Measurements from ENCODE around the gene NRXN3. TPM values are rescaled to one million over a fixed set of nuclear protein-coding genes. Genes with fewer than 3 reads are reported as not detected.

Gene NRXN3
- total RNA-seq, 4 donors from 2014 or later = 0.56 to 1.6 (median 1.1) TPM

- H3K27me3 ChIP-seq = no peaks in the 10 kb centered on the region
- H3K4me3 ChIP-seq (replicated peaks in 1 of 3) = no peak overlapping the region
- DNase-seq = no peak
- H3K27ac ChIP-seq = no peak overlapping the region
- no peaks in the 10 kb centered on the region for H3K4me1 ChIP-seq
- no peaks in the 10 kb centered on the region for H3K9me3 ChIP-seq
- WGBS, 2 donors = 77 to 84% methylated on average over 3 of the region's 3 CpGs
- H3K36me3 ChIP-seq = no peaks in the 10 kb centered on the region
- intact Hi-C loops (cut with DNase I) = no loop called here
- no peak for TF ChIP-seq CTCF (IDR thresholded peaks at IDR 0.05)
- TF ChIP-seq POLR2A (IDR thresholded peaks at IDR 0.05) = no peak
Observed at GRCh38 chr14:78316786-78317185, 146.6 kb downstream of the NRXN3 start.

GRCh38 chr14:78319406-78319805 lies 149.2 kb downstream of the NRXN3 start:
- DNase-seq = no peak
- Histone ChIP-seq H3K27me3 (no peaks in the 10 kb centered on the region), H3K4me1 (no peaks in the 10 kb centered on the region), H3K36me3 (no peaks in the 10 kb centered on the region), H3K4me3 (replicated peaks in 1 of 3) (no peak overlapping the region), H3K27ac (no peak overlapping the region), H3K9me3 (no peaks in the 10 kb centered on the region)
- TF ChIP-seq POLR2A (IDR thresholded peaks at IDR 0.05) = no peak
- no peak for TF ChIP-seq CTCF (IDR thresholded peaks at IDR 0.05)
- intact Hi-C loops (cut with DNase I) = no loop called here
- WGBS, 2 donors = 78 to 91% methylated on average over 1 to 2 of the region's 2 CpGs

GRCh38 chr14:78319887-78320635 lies 149.9 kb downstream of the NRXN3 start:
- Histone ChIP-seq H3K36me3 (no peaks in the 10 kb centered on the region), H3K27me3 (no peaks in the 10 kb centered on the region), H3K9me3 (no peaks in the 10 kb centered on the region), H3K4me1 (no peaks in the 10 kb centered on the region), H3K4me3 (replicated peaks in 1 of 3) (no peak overlapping the region), H3K27ac (no peak overlapping the region)
- no peak for DNase-seq
- 19 to 30% methylated on average over 12 of the region's 12 CpGs for WGBS, 2 donors
- intact Hi-C loops (cut with DNase I) = no loop called here
- TF ChIP-seq CTCF (IDR thresholded peaks at IDR 0.05) (no peak), POLR2A (IDR thresholded peaks at IDR 0.05) (no peak)

- WGBS, 2 donors = 96 to 98% methylated on average over 1 of the region's 1 CpG
- intact Hi-C loops (cut with DNase I) = no loop called here
- no peak overlapping the region for H3K27ac ChIP-seq
- no peaks in the 10 kb centered on the region for H3K9me3 ChIP-seq
- DNase-seq = no peak
- TF ChIP-seq CTCF (IDR thresholded peaks at IDR 0.05) (no peak), POLR2A (IDR thresholded peaks at IDR 0.05) (no peak)
- H3K4me3 ChIP-seq (replicated peaks in 1 of 3) = no peak overlapping the region
- H3K4me1 ChIP-seq = no peaks in the 10 kb centered on the region
- H3K27me3 ChIP-seq = no peaks in the 10 kb centered on the region
- H3K36me3 ChIP-seq = no peaks in the 10 kb centered on the region
Observed at GRCh38 chr14:78324353-78324752, 154.2 kb downstream of the NRXN3 start.

- Histone ChIP-seq H3K27me3 (no peaks in the 10 kb centered on the region), H3K9me3 (no peaks in the 10 kb centered on the region), H3K4me3 (replicated peaks in 1 of 3) (no peak overlapping the region), H3K4me1 (no peaks in the 10 kb centered on the region), H3K36me3 (no peaks in the 10 kb centered on the region), H3K27ac (no peak overlapping the region)
- TF ChIP-seq POLR2A (IDR thresholded peaks at IDR 0.05) (no peak), CTCF (IDR thresholded peaks at IDR 0.05) (no peak)
- 63 to 76% methylated on average over 2 of the region's 2 CpGs for WGBS, 2 donors
- DNase-seq = no peak
- intact Hi-C loops (cut with DNase I) = no loop called here
Observed at GRCh38 chr14:78325911-78326310, 155.7 kb downstream of the NRXN3 start.
